Endothelial cell (in vitro differentiated cells): Measurements from ENCODE around the gene HMGCS1. TPM values are rescaled to one million over a fixed set of nuclear protein-coding genes. Genes with fewer than 3 reads are reported as not detected.

Experiments
- DNase-seq: peaks from one replicate; pipeline ENCODE4 v3.0.0; 2021; ENCODE audit warnings: low spot score
- H3K27ac Mint-ChIP-seq: one replicate; pipeline ENCODE4 v1.8.0; 2021; ENCODE audit warnings: mixed read lengths, inconsistent platforms; ENCODE audit not compliant: unreplicated experiment
- H3K27me3 Mint-ChIP-seq: one replicate; pipeline ENCODE4 v1.8.0; 2021; ENCODE audit warnings: mild to moderate bottlenecking, moderate library complexity, mixed read lengths, inconsistent platforms; ENCODE audit not compliant: unreplicated experiment
- H3K36me3 Mint-ChIP-seq: one replicate; pipeline ENCODE4 v1.8.0; 2021; ENCODE audit warnings: mild to moderate bottlenecking, low read depth, mixed read lengths, inconsistent platforms; ENCODE audit not compliant: unreplicated experiment
- H3K4me1 Mint-ChIP-seq: one replicate; pipeline ENCODE4 v1.8.0; 2021; ENCODE audit warnings: mild to moderate bottlenecking, mixed read lengths, inconsistent platforms; ENCODE audit not compliant: unreplicated experiment
- H3K4me3 Mint-ChIP-seq: one replicate; pipeline ENCODE4 v1.8.0; 2021; ENCODE audit warnings: mild to moderate bottlenecking, mixed read lengths, inconsistent platforms; ENCODE audit not compliant: unreplicated experiment
- H3K9me3 Mint-ChIP-seq: one replicate; pipeline ENCODE4 v1.8.0; 2021; ENCODE audit warnings: mixed read lengths, inconsistent platforms; ENCODE audit not compliant: unreplicated experiment
- CTCF ChIP-seq: fragments of 200-600 bp; sonication (generic); IDR thresholded peaks from one replicate; pipeline ENCODE4 v1.5.0; 2021; ENCODE audit warnings: antibody characterized with exemption; ENCODE audit not compliant: unreplicated experiment
- total RNA-seq: library from RNA; stranded (reverse); fragmentation: NEBNext Ultra II Directional; extraction: Animal tissue kit (Norgen Biotek cat#: 25700); gene quantifications from one replicate; pipeline ENCODE4 v1.2.1, GENCODE V29; 2021; ENCODE audit not compliant: unreplicated experiment

Gene HMGCS1
- total RNA-seq, 1 donor from 2014 or later: 192 TPM

DNA sequence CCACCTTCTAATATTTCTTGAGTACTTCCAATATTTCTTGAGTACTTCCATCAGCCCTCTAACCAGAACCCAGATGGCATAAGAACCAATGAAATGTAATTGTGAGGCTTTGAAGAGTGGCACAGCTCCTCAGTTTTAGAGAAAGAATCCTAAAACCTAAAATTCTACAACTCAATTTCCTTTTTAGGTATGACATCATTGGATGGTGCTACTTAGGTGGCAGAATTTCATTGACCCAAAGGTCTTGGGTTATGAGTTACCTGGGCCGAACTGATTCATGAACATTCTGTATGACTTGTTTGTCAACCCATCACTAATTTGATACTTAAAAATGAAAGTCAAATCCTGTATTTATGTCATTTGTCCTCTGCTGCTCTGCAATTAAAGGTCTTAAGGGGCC, 13.1 kb downstream of the HMGCS1 start:
- H3K36me3 Mint-ChIP-seq: peaks cover 18% of the 10 kb centered on the region
- H3K4me1 Mint-ChIP-seq: peaks cover 31% of the 10 kb centered on the region
- no peak overlapping the region for H3K27ac Mint-ChIP-seq

GRCh38 chr5:43298443-43298842, 14.8 kb downstream of the HMGCS1 start:
- Mint-ChIP-seq H3K27me3 (peaks cover 1% of the 10 kb centered on the region), H3K4me3 (no peak overlapping the region), H3K9me3 (no peaks in the 10 kb centered on the region), H3K36me3 (peaks cover 27% of the 10 kb centered on the region), H3K4me1 (peaks cover 23% of the 10 kb centered on the region), H3K27ac (no peak overlapping the region)
- no peak for DNase-seq
- TF ChIP-seq CTCF: no peak

More for the DNA sequence above, 13.1 kb downstream of the HMGCS1 start:
- H3K4me3 Mint-ChIP-seq: no peak overlapping the region
- DNase-seq: no peak
- TF ChIP-seq CTCF: no peak
- peaks cover under 1% of the 10 kb centered on the region for H3K27me3 Mint-ChIP-seq
- H3K9me3 Mint-ChIP-seq: no peaks in the 10 kb centered on the region

DNA sequence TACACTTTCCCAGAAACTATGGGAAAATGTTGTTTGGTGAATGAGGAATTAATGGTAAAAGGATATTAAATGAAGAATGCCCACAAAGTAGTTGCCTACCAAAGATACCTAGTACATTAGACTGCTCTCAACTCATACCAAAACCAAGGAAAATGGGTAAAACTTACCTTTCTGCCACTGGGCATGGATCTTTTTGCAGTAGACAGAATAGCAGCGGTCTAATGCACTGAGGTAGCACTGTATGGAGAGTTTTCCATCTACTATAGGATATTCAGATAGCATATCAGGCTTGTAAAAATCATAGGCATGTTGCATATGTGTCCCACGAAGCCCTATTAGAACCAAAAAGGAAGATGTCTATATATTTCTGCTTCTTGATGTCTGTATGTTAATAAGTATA, 16.4 kb downstream of the HMGCS1 start:
- H3K27me3 Mint-ChIP-seq: peaks cover 1% of the 10 kb centered on the region
- no peak overlapping the region for H3K4me3 Mint-ChIP-seq
- no peak for DNase-seq
- H3K4me1 Mint-ChIP-seq: peaks cover 9% of the 10 kb centered on the region
- no peak overlapping the region for H3K27ac Mint-ChIP-seq
- TF ChIP-seq CTCF: no peak
- no peaks in the 10 kb centered on the region for H3K9me3 Mint-ChIP-seq
- peaks cover 33% of the 10 kb centered on the region for H3K36me3 Mint-ChIP-seq

- no peak for TF ChIP-seq CTCF
- Mint-ChIP-seq H3K27me3 (peaks cover 1% of the 10 kb centered on the region), H3K27ac (no peak overlapping the region), H3K36me3 (peaks cover 46% of the 10 kb centered on the region), H3K4me1 (no peaks in the 10 kb centered on the region), H3K4me3 (no peak overlapping the region), H3K9me3 (no peaks in the 10 kb centered on the region)
- DNase-seq: no peak
Measured at GRCh38 chr5:43295202-43295601, 18.0 kb downstream of the HMGCS1 start.

GRCh38 chr5:43294226-43294625, 19.0 kb downstream of the HMGCS1 start:
- Mint-ChIP-seq H3K9me3 (no peaks in the 10 kb centered on the region), H3K4me1 (no peaks in the 10 kb centered on the region), H3K27me3 (peaks cover 1% of the 10 kb centered on the region), H3K27ac (no peak overlapping the region), H3K36me3 (peaks cover 54% of the 10 kb centered on the region), H3K4me3 (peak overlapping the region; percentile 28)
- TF ChIP-seq CTCF: no peak
- DNase-seq: no peak
